ENCODE results near the gene MBOAT1.

Gene MBOAT1

DNA sequence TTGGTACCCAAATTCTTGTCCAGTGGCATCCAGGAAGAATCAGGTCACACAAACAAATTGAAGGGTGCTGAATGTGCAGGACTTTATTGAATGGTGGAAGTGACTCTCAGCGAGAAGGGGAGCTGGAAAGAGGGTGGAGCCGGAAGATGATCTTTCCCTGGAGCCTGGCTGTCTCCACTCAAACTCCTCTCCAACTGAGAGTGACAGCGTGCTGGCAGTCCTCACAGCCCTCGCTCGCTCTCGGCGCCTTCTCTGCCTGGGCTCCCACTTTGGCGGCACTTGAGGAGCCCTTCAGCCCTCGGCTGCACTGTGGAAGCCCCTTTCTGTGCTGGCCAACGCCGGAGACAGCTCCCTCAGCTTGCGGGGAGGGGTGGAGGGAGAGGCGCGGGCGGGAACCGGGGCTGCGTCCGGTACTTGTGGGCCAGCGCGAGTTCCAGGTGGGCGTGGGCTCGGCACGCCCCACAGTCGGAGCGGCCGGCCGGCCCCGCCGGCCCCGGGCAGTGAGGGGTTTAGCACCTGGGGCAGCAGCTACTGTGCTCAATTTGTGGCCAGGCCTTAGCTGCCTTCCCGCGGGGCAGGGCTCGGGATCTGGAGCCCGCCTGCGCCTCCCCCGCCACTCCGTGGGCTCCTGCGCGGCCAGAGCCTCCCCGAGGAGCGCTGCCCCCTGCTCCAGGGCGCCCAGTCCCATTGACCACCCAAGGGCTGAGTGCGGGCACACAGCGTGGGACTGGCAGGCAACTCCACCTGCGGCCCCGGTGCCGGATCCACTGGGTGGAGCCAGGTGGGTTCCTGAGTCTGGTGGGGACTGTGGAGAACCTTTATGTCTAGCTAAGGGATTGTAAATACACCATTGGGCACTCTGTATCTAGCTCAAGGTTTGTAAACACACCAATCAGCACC, 26.7 kb upstream of the MBOAT1 start:
- Histone ChIP-seq H3K27me3 (ENCODE audit: insufficient read depth, poor library complexity, severe bottlenecking) (no peaks in the 10 kb centered on the region), H3K4me3 (replicated peaks; ENCODE audit: insufficient read depth, low read length) (no peak overlapping the region), H3K27ac (replicated peaks) (no peak overlapping the region)
- TF ChIP-seq REST (IDR thresholded peaks at IDR 0.05; ENCODE audit: insufficient replicate concordance, low read depth) (no peak), GABPA (IDR thresholded peaks at IDR 0.05; ENCODE audit: low read depth) (no peak), SPI1 (IDR thresholded peaks at IDR 0.05; ENCODE audit: borderline replicate concordance, low read depth) (no peak), POLR2AphosphoS5 (IDR thresholded peaks at IDR 0.05; ENCODE audit: low read depth) (no peak)
- TF ChIP-seq, protein P1, sequence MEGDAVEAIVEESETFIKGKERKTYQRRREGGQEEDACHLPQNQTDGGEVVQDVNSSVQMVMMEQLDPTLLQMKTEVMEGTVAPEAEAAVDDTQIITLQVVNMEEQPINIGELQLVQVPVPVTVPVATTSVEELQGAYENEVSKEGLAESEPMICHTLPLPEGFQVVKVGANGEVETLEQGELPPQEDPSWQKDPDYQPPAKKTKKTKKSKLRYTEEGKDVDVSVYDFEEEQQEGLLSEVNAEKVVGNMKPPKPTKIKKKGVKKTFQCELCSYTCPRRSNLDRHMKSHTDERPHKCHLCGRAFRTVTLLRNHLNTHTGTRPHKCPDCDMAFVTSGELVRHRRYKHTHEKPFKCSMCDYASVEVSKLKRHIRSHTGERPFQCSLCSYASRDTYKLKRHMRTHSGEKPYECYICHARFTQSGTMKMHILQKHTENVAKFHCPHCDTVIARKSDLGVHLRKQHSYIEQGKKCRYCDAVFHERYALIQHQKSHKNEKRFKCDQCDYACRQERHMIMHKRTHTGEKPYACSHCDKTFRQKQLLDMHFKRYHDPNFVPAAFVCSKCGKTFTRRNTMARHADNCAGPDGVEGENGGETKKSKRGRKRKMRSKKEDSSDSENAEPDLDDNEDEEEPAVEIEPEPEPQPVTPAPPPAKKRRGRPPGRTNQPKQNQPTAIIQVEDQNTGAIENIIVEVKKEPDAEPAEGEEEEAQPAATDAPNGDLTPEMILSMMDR (IDR thresholded peaks at IDR 0.05; ENCODE audit: insufficient read depth, low read length), result no peak
- DNase-seq (ENCODE audit: low read depth in 1 of 2, low spot score in 1 of 2), result no peak

DNA sequence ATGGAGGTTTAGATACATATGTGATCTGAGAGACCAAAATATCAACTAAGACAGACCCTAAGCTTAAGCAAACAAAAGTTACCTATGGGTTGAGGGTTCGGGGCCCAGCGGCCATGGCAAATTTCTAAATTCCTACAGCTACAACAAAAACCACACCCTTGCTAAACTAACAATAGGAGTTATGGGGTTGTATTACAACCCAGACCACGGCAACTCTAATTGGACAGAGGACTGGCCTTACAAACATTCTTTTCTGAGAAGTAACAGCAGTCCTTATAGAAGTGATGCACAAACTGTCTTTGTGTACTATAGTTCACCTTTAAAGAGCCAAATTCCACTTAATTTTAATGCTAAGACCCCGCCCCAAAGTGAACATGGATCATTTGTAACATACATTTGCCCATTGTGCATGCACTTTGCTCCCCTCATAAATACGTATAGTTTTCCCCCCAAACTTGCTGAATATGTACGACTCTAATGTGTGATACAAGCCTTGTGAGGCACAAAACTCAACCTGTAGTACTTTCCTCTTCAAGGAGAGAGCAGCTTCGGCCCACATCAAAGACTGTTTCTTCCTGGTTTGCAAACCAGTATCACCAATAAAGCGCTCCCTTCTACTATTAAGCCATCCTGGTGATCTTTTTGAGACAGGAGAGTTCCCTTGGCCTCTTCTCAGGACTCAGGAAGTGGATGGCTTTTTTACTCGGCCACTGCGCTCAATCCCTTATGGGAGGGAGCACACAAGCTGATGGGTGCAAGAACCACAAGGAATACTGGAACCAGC, 25.6 kb upstream of the MBOAT1 start:
- DNase-seq (ENCODE audit: low read depth in 1 of 2, low spot score in 1 of 2), result no peak
- Histone ChIP-seq H3K27me3 (ENCODE audit: insufficient read depth, poor library complexity, severe bottlenecking) (no peaks in the 10 kb centered on the region), H3K4me3 (replicated peaks; ENCODE audit: insufficient read depth, low read length) (no peak overlapping the region), H3K27ac (replicated peaks) (no peak overlapping the region)
- TF ChIP-seq, protein P1 (IDR thresholded peaks at IDR 0.05; ENCODE audit: insufficient read depth, low read length), result no peak
- no peak for TF ChIP-seq REST (IDR thresholded peaks at IDR 0.05; ENCODE audit: insufficient replicate concordance, low read depth)
- no peak for TF ChIP-seq SPI1 (IDR thresholded peaks at IDR 0.05; ENCODE audit: borderline replicate concordance, low read depth)
- no peak for TF ChIP-seq POLR2AphosphoS5 (IDR thresholded peaks at IDR 0.05; ENCODE audit: low read depth)
- TF ChIP-seq GABPA (IDR thresholded peaks at IDR 0.05; ENCODE audit: low read depth), result no peak

DNA sequence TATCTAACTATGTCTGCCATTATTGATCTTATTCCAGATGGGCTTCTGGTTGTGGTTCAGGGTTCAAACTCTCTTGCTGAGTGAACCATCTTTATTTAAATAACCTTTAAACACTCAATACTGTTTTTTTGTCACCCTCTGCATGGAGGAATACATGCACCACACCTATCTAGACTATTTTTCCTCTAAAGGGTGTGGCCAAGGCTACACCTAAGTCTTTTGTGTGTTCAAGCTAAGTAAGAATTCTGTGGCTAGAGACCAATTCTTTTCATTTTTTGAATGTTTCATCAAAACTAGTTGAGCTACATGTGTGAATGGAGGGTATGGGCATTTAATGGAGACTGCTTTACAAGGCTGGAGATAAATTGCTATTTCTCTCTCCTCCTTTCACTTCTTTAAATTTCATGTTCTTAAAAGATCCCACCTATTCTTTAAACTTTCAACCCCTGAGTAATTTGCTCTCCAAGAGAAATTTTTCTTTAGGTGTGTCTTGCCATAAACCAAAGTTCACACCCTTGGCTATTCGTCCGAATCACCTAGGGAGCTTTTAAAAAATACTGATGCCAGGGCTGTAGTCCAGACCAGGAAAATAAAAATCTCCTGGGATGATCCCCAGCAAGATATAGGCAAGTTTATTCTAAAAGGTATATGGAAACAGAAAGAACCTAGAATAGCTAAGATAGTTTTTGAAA, 24.8 kb upstream of the MBOAT1 start:
- TF ChIP-seq, protein P1 (IDR thresholded peaks at IDR 0.05; ENCODE audit: insufficient read depth, low read length), result no peak
- no peak for TF ChIP-seq REST (IDR thresholded peaks at IDR 0.05; ENCODE audit: insufficient replicate concordance, low read depth)
- TF ChIP-seq GABPA (IDR thresholded peaks at IDR 0.05; ENCODE audit: low read depth), result no peak
- TF ChIP-seq SPI1 (IDR thresholded peaks at IDR 0.05; ENCODE audit: borderline replicate concordance, low read depth), result no peak
- no peak for TF ChIP-seq POLR2AphosphoS5 (IDR thresholded peaks at IDR 0.05; ENCODE audit: low read depth)
- no peak for DNase-seq (ENCODE audit: low read depth in 1 of 2, low spot score in 1 of 2)
- no peaks in the 10 kb centered on the region for H3K27me3 ChIP-seq (ENCODE audit: insufficient read depth, poor library complexity, severe bottlenecking)
- H3K27ac ChIP-seq (replicated peaks), result no peak overlapping the region
- H3K4me3 ChIP-seq (replicated peaks; ENCODE audit: insufficient read depth, low read length), result no peak overlapping the region

Measured in HL-60 (cell line).